DND-41 (cell line): ENCODE data around the gene NGFR.

Source experiments
- ATAC-seq: fragments of 200-7000 bp; cut with Tn5 transposase; 3 replicates; pipeline ENCODE4 v1.9.1; 2021; ENCODE audit warnings: low read depth; ENCODE audit not compliant: insufficient read depth
- DNase-seq: peaks from one replicate; pipeline ENCODE4 v3.0.0-alpha.2; 2020
- H2AFZ ChIP-seq: 2 replicates; pipeline ENCODE4 v1.6.0; 2012; ENCODE audit warnings: low read depth, low read length
- H3K27ac ChIP-seq: 2 replicates; pipeline ENCODE4 v1.5.1; 2012; ENCODE audit warnings: low read length, inconsistent platforms
- H3K27me3 ChIP-seq: fragments of 200-600 bp; sonication (generic); 2 replicates; pipeline ENCODE4 v1.6.0; 2012; ENCODE audit warnings: low read length, mild to moderate bottlenecking, inconsistent platforms; ENCODE audit not compliant: insufficient read depth, poor library complexity
- H3K36me3 ChIP-seq: 2 replicates; pipeline ENCODE4 v1.5.1; 2012; ENCODE audit warnings: low read length, inconsistent platforms; ENCODE audit not compliant: insufficient read depth
- H3K4me1 ChIP-seq: 2 replicates; pipeline ENCODE4 v1.5.1; 2012; ENCODE audit warnings: mild to moderate bottlenecking, low read length; ENCODE audit not compliant: insufficient read depth
- H3K4me2 ChIP-seq: 2 replicates; pipeline ENCODE4 v1.6.0; 2012; ENCODE audit warnings: mild to moderate bottlenecking, moderate library complexity, low read length, inconsistent platforms; ENCODE audit not compliant: insufficient read depth
- H3K4me3 ChIP-seq, 2 experiments: fragments of 200-600 bp in 1 of 2; shearing (Covaris generic) in 1 of 2; 2 replicates each; pipeline ENCODE4 v1.5.1; 2012 to 2016; ENCODE audit warnings: inconsistent platforms in 2 of 2, low read length in 2 of 2, mild to moderate bottlenecking in 2 of 2, low read depth in 1 of 2, moderate library complexity in 1 of 2
- H3K79me2 ChIP-seq: 2 replicates; pipeline ENCODE4 v1.6.0; 2012; ENCODE audit warnings: low read length, inconsistent platforms; ENCODE audit not compliant: insufficient read depth
- H3K9ac ChIP-seq: 2 replicates; pipeline ENCODE4 v1.6.0; 2012; ENCODE audit warnings: low read depth, mild to moderate bottlenecking, inconsistent platforms, low read length, moderate library complexity
- H3K9me3 ChIP-seq: 2 replicates; pipeline ENCODE4 v1.5.1; 2012; ENCODE audit warnings: low read length, moderate library complexity, mild to moderate bottlenecking, inconsistent platforms; ENCODE audit not compliant: insufficient read depth, severe bottlenecking
- H4K20me1 ChIP-seq: 2 replicates; pipeline ENCODE4 v1.6.0; 2012; ENCODE audit warnings: low read length; ENCODE audit not compliant: insufficient read depth
- EZH2 ChIP-seq: IDR thresholded peaks from 3 replicates; pipeline ENCODE4 v1.6.1; 2012; ENCODE audit warnings: borderline replicate concordance, low read depth, mild to moderate bottlenecking, moderate library complexity, low read length, inconsistent platforms; ENCODE audit not compliant: severe bottlenecking
- TF ChIP-seq, protein P1 (sequence below): IDR thresholded peaks from 2 replicates; pipeline ENCODE4 v1.5.1; 2012; ENCODE audit warnings: borderline replicate concordance, low read length, moderate library complexity, mild to moderate bottlenecking; ENCODE audit not compliant: poor library complexity, severe bottlenecking; ENCODE audit errors: extremely low read depth

Gene NGFR

DNA sequence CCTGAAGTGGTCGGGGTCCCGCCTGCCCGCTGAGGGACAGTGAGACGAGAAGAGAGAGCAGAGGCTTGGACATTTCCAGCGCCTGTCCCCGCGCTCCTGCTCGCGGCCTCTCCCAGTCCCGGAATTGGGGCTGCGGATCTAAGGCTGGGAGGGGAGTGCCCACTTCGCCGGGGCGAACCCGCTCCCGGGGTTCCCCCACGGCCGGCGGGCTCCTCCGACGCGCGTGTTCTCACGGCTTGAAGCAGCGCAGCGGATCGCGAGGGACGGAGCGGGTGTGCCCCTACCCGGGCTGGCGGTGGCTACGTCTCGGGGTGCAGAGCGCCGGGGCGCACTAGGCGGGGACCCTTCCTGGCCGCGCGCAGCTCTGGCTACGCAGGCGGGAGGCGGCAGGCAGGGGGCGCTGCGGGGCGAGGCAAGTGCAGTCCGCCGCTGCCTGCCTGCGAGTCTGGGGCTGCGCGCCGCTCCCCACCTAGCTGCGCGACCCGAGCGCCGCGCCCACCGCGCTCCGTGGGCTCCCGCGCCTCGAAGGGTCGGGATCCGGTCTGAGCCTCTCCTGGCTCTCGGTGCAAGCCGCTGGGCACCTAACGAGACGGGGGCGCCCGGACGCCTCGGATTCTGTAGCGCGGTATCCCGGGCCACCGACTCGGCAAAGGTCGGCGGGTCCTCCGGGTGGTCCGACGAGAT, 1.2 kb downstream of the NGFR start:
- no peak for ATAC-seq
- DNase-seq, result no peak
- H3K9me3 ChIP-seq, result no peaks in the 10 kb centered on the region
- no peak overlapping the region for H2AFZ ChIP-seq
- peaks cover 16% of the 10 kb centered on the region for H3K4me1 ChIP-seq
- H4K20me1 ChIP-seq, result peaks cover 19% of the 10 kb centered on the region
- H3K4me2 ChIP-seq, result peak overlapping the region; percentile 88
- no peaks in the 10 kb centered on the region for H3K36me3 ChIP-seq
- peaks cover 8% of the 10 kb centered on the region for H3K27me3 ChIP-seq
- H3K9ac ChIP-seq, result no peak overlapping the region; the same call in 1 of the 2 replicates
- H3K27ac ChIP-seq, result no peak overlapping the region
- no peaks in the 10 kb centered on the region for H3K79me2 ChIP-seq
- TF ChIP-seq, protein P1, sequence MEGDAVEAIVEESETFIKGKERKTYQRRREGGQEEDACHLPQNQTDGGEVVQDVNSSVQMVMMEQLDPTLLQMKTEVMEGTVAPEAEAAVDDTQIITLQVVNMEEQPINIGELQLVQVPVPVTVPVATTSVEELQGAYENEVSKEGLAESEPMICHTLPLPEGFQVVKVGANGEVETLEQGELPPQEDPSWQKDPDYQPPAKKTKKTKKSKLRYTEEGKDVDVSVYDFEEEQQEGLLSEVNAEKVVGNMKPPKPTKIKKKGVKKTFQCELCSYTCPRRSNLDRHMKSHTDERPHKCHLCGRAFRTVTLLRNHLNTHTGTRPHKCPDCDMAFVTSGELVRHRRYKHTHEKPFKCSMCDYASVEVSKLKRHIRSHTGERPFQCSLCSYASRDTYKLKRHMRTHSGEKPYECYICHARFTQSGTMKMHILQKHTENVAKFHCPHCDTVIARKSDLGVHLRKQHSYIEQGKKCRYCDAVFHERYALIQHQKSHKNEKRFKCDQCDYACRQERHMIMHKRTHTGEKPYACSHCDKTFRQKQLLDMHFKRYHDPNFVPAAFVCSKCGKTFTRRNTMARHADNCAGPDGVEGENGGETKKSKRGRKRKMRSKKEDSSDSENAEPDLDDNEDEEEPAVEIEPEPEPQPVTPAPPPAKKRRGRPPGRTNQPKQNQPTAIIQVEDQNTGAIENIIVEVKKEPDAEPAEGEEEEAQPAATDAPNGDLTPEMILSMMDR, result peak; percentile 27
- TF ChIP-seq EZH2, result no peak
- no peak overlapping the region for H3K4me3 ChIP-seq

DNA sequence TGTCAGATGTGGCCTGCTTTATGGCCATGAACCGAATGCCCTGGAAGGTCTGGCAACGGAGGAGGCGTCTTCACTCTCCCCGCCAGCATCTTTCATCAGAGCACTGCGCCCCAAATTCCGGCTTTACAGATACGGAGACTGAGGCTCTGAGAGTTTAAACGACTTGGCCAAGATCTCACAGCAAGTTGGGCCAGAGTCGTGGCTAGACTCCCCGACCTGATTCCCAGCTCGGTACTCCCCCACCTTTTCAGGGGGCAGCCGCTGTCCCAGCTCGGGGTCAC, 1.7 kb downstream of the NGFR start:
- no peak overlapping the region for H3K4me2 ChIP-seq
- no peak for DNase-seq
- H2AFZ ChIP-seq, result no peak overlapping the region
- H4K20me1 ChIP-seq, result peaks cover 19% of the 10 kb centered on the region
- no peak overlapping the region for H3K9ac ChIP-seq
- H3K36me3 ChIP-seq, result no peaks in the 10 kb centered on the region
- H3K4me3 ChIP-seq, result no peak overlapping the region
- no peak for ATAC-seq
- no peak overlapping the region for H3K27ac ChIP-seq
- peaks cover 16% of the 10 kb centered on the region for H3K4me1 ChIP-seq
- H3K79me2 ChIP-seq, result no peaks in the 10 kb centered on the region
- peaks cover 8% of the 10 kb centered on the region for H3K27me3 ChIP-seq
- no peak for TF ChIP-seq EZH2
- TF ChIP-seq, protein P1, result no peak
- no peaks in the 10 kb centered on the region for H3K9me3 ChIP-seq

GRCh38 chr17:49497148-49498028, 2.3 kb downstream of the NGFR start:
- Histone ChIP-seq H3K4me3 (no peak overlapping the region), H3K9ac (no peak overlapping the region), H3K4me1 (peaks cover 16% of the 10 kb centered on the region), H3K9me3 (no peaks in the 10 kb centered on the region), H4K20me1 (peaks cover 19% of the 10 kb centered on the region), H2AFZ (no peak overlapping the region), H3K36me3 (no peaks in the 10 kb centered on the region), H3K27me3 (peaks cover 8% of the 10 kb centered on the region), H3K27ac (no peak overlapping the region), H3K79me2 (no peaks in the 10 kb centered on the region), H3K4me2 (no peak overlapping the region)
- TF ChIP-seq, protein P1, result no peak
- TF ChIP-seq EZH2, result no peak
- DNase-seq (no peak), ATAC-seq (no peak)
